Fibroblast of villous mesenchyme (primary cell): ENCODE data around the gene RASAL2. TPM values are rescaled to one million over a fixed set of nuclear protein-coding genes. Genes with fewer than 3 reads are reported as not detected.

Source experiments
- DNase-seq: peaks from one replicate; pipeline ENCODE4 v3.0.0-alpha.2; 2010; ENCODE audit warnings: low read depth
- H3K4me3 ChIP-seq: 2 replicates; pipeline ENCODE4 v1.5.1; 2011; ENCODE audit warnings: low read depth, mild to moderate bottlenecking, low read length
- total RNA-seq: library from RNA; depleted of rRNA; stranded (reverse); fragments of >200 nt; gene quantifications from 2 replicates; pipeline ENCODE4 v1.2.3, GENCODE V29; 2012
- TF ChIP-seq, protein P1 (sequence below): IDR thresholded peaks from 2 replicates; pipeline ENCODE4 v1.5.1; 2012; ENCODE audit warnings: low read depth, mild to moderate bottlenecking, low read length; ENCODE audit not compliant: insufficient read depth

RASAL2 gene
- total RNA-seq, 1 donor: 40.6 TPM

DNA sequence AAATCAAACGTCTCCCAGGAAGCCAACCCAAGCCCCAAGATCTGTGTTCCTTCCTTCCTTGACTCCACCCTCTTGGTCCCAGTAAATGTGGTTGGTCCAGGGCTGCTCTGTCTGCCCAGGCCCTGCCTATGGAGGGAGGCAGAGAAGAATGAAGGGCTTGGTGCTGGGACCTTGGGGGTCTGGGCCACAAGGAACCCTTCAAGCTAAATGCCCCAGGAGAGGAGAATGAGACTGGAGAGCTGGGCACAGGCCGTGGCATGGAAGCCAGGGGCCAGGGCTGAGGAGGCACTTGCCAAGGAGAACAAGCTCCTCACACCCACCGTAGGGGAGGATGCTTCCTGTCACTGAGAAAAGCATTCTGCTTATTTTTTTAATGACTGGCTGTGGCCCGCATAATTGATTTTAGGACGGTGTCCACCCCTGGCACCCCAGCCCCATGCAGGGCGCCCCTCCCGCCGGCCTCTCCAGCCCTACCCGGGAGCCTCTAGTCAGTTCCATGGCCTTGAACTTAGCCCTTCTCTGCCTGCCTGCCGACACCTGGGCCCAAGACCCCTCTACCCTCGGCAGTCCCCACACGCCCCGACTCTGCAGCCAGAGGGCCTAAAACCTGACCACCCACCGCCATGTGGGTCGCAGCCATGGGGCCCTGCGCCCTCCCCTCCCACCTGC, 402.0 kb downstream of the RASAL2 start:
- TF ChIP-seq, protein P1, sequence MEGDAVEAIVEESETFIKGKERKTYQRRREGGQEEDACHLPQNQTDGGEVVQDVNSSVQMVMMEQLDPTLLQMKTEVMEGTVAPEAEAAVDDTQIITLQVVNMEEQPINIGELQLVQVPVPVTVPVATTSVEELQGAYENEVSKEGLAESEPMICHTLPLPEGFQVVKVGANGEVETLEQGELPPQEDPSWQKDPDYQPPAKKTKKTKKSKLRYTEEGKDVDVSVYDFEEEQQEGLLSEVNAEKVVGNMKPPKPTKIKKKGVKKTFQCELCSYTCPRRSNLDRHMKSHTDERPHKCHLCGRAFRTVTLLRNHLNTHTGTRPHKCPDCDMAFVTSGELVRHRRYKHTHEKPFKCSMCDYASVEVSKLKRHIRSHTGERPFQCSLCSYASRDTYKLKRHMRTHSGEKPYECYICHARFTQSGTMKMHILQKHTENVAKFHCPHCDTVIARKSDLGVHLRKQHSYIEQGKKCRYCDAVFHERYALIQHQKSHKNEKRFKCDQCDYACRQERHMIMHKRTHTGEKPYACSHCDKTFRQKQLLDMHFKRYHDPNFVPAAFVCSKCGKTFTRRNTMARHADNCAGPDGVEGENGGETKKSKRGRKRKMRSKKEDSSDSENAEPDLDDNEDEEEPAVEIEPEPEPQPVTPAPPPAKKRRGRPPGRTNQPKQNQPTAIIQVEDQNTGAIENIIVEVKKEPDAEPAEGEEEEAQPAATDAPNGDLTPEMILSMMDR: no peak
- no peak overlapping the region for H3K4me3 ChIP-seq
- no peak for DNase-seq

DNA sequence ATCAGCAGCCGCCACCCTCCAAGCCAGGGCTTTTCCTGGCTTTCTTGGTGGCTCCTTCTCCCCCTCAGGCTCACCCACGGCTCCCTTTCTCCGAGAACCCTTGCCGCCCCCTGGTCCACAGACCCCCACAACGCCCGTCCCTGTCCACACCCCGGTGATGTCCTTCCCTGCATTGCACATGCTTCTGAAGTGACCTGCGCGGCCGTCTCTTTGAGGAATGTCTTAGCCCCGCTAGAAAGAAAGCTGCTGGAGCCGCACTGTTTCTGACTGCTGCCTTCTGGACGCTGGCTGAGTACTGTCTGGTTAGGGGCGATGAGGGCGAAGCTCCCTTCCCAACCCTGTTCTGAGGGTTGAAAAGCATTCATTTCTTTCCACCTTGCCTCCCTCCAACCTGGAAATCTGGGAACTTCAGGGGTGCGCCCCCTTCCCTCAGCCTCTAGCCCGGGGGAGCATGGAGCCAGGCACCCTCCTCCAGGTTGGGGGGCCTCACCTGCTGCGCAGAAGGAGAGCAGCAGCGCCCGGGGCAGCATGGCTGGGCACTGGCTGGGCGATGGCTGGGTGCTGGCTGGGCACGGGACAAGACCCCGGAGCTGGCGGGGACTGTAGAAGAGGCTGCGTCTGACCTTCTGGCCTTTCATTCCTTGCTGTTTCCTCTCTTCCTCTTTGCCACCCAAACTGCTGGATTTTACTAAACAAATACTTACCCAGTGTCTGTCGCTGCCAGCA, 402.7 kb downstream of the RASAL2 start, which contains the start of gene CLEC20A:
TSS of gene CLEC20A (minus strand) at position 555 of the 726 bp plus-strand sequence. CDS start at position 530, 25 bp downstream.
- TF ChIP-seq, protein P1: no peak
- DNase-seq: no peak
- no peak within 1 kb of the TSS for H3K4me3 ChIP-seq

DNA sequence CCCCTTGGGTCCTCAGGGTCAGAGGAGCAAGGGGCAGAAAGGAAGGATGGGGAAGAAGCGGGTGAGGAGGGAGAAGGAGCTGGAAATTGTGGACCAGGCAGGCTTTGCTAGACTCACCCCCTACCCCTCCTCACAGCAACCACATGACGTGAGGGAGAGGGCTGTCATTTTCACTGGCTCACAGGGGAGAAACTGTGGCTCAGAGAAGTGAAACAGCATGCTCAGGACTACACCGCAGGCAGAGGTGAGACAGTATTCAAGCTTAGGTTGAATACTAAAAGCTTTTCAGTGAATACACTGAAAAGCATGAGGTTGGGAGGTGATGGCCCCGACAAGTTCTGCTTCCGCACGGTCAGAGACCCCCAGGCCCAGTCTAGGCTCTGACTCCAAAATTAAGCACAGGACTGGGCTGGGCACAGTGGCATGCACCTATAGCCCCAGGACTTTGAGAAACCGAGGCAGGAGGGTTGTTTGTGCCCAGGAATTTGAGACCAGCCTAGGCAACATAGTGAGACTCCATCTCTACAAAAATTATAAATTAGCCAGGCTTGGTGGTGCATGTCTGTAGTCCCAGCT, 404.1 kb downstream of the RASAL2 start:
- H3K4me3 ChIP-seq: no peak overlapping the region
- TF ChIP-seq, protein P1: no peak
- DNase-seq: no peak

DNA sequence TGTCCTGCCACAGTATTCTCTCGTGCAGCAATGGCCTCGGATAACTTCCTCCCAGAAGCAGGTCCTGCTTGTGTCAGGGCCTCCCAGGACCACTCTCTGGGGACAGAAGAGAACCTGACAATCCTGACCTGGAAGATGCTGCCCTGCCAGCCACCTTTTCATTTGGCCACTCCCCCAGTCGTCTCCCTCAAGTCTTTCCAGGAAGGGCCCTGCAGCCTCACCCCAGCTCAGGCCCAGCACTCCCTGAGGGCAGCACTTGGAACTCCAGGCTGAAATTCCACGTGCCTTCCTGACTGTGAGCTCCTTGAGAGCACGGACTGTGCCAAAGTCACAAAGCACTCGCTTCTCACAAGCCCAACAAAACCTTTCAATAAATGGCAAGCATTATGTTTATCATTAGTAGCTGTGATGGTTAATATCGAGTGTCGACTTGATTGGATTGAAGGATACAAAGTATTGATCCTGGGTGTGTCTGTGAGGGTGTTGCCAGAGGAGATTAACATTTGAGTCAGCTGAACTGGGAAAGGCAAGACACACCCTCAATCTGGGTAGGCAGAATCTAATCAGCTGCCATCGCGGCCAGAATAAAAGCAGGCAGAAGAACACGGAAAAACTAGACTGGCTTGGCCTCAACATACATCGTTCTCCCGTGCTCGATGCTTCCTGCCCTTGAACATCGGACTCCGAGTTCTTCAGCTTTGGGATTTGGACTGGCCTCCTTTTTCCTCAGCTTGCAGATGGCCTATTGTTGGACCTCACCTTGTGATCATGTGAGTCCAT, 405.2 kb downstream of the RASAL2 start:
- no peak for DNase-seq
- TF ChIP-seq, protein P1: no peak
- H3K4me3 ChIP-seq: no peak overlapping the region

GRCh38 chr1:178500091-178500770, 406.3 kb downstream of the RASAL2 start:
- TF ChIP-seq, protein P1: peak; percentile 47
- DNase-seq: no peak
- H3K4me3 ChIP-seq: no peak overlapping the region
